Endothelial cell (in vitro differentiated cells): Measurements from ENCODE around the gene PAF1. TPM values are rescaled to one million over a fixed set of nuclear protein-coding genes. Genes with fewer than 3 reads are reported as not detected.
"Not testable (repeated sequence)": the region's sequence is repeated elsewhere in the genome, so short reads cannot be mapped to it uniquely, and the experiment has no call there.

Source experiments
- DNase-seq: peaks from one replicate; pipeline ENCODE4 v3.0.0; 2021; ENCODE audit warnings: low spot score
- H3K27ac Mint-ChIP-seq: one replicate; pipeline ENCODE4 v1.8.0; 2021; ENCODE audit warnings: mixed read lengths, inconsistent platforms; ENCODE audit not compliant: unreplicated experiment
- H3K27me3 Mint-ChIP-seq: one replicate; pipeline ENCODE4 v1.8.0; 2021; ENCODE audit warnings: mild to moderate bottlenecking, moderate library complexity, mixed read lengths, inconsistent platforms; ENCODE audit not compliant: unreplicated experiment
- H3K36me3 Mint-ChIP-seq: one replicate; pipeline ENCODE4 v1.8.0; 2021; ENCODE audit warnings: mild to moderate bottlenecking, low read depth, mixed read lengths, inconsistent platforms; ENCODE audit not compliant: unreplicated experiment
- H3K4me1 Mint-ChIP-seq: one replicate; pipeline ENCODE4 v1.8.0; 2021; ENCODE audit warnings: mild to moderate bottlenecking, mixed read lengths, inconsistent platforms; ENCODE audit not compliant: unreplicated experiment
- H3K4me3 Mint-ChIP-seq: one replicate; pipeline ENCODE4 v1.8.0; 2021; ENCODE audit warnings: mild to moderate bottlenecking, mixed read lengths, inconsistent platforms; ENCODE audit not compliant: unreplicated experiment
- H3K9me3 Mint-ChIP-seq: one replicate; pipeline ENCODE4 v1.8.0; 2021; ENCODE audit warnings: mixed read lengths, inconsistent platforms; ENCODE audit not compliant: unreplicated experiment
- CTCF ChIP-seq: fragments of 200-600 bp; sonication (generic); IDR thresholded peaks from one replicate; pipeline ENCODE4 v1.5.0; 2021; ENCODE audit warnings: antibody characterized with exemption; ENCODE audit not compliant: unreplicated experiment
- microRNA-seq: library from miRNA; unstranded; fragments of <30 nt; microRNA quantifications from one replicate; pipeline ENCODE4, GENCODE V29; 2020; ENCODE audit not compliant: unreplicated experiment
- total RNA-seq: library from RNA; stranded (reverse); fragmentation: NEBNext Ultra II Directional; extraction: Animal tissue kit (Norgen Biotek cat#: 25700); gene quantifications from one replicate; pipeline ENCODE4 v1.2.1, GENCODE V29; 2021; ENCODE audit not compliant: unreplicated experiment

PAF1 gene
- total RNA-seq, 1 donor from 2014 or later: 31.7 TPM

DNA sequence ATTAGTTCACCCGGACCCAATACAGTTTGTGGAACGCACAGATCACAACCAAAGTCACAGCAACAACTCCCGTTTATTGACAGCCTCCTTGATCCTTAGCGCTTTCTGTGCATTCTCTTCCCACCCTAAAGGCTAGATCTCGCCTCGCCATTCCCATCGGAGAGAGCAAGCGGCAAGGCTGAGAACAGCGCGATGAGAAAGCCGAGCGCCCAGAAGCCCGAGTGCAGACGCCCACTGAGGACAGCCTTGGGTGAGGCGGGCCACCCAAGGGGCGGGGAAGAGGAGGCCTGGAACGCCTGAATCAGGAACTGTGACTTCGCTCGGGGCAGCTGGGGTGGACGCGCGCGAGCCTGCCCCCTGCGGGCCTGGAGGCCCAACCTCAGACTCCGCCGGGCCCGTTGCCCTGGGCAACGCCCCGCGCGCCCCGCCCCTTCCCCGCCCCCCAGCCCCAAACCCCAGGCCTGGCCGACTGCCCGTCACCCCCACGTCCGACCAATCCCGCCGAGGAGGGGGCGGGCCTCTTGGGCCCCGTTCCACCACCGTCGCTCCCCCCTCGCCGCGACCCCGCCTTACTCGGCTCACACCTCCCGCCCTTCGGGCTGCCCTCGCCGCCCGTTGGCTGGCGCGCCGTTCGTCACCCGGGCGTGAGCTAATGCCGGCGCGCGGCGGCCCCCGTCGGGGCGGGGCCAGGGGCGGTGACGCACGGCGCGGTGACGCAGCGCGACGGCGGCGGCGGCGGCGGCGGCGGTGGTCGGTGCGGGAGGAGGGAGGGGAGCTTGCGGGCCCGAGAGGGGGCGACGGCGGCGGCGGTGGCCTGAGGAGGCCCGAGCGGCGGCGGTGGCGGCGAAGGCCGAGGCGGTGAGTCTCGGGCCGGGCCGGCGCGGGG, 48.9 kb downstream of the PAF1 start, which contains the start of gene SAMD4B:
SAMD4B (plus strand) TSS at position 703 of the 886 bp plus-strand sequence. CDS start 14,473 bp downstream, outside the sequence.
- Mint-ChIP-seq H3K4me3 (peak within 1 kb of the TSS; percentile 98), H3K27me3 (peaks cover 20% of the 10 kb centered on the region), H3K9me3 (no peaks in the 10 kb centered on the region), H3K4me1 (peaks cover 41% of the 10 kb centered on the region), H3K27ac (peak within 1 kb of the TSS; percentile 94), H3K36me3 (peaks cover 14% of the 10 kb centered on the region)
- peak; percentile 99 for DNase-seq
- peak; percentile 65 for TF ChIP-seq CTCF

DNA sequence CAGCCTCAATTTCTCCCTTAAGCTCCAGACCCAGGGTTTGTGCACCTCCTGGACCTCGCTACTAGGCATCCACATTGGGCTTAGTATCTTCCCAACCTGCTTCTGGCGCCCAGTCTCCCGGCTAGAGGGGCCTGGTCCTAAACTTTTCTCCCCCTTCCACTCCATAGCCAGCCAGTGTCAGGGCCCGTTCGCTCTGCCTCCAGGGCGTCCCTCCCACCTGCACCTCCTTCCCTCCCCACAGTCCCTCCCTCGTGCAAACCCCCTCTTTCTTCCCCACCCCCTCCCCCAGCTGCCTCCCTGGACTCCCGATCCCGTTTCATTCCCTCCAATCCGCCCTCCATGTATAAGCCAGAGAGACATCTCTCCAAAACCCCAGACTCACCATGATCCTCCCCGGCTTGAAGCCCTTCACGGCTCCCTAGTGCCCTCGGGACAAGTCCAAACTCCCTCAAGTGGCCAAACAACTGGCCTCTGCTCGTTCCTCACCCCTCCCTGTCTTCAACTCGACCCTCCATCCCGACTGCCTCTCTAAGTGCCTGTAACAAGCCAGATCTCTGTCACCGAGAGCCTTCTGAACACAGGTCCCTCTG, 49.7 kb downstream of the PAF1 start:
- no peaks in the 10 kb centered on the region for H3K9me3 Mint-ChIP-seq
- peak; percentile 31 for DNase-seq
- TF ChIP-seq CTCF: no peak

GRCh38 chr19:39340156-39340555, 50.8 kb downstream of the PAF1 start:
- Mint-ChIP-seq H3K4me1 (peaks cover 48% of the 10 kb centered on the region), H3K4me3 (peak overlapping the region; percentile 98), H3K27me3 (peaks cover 18% of the 10 kb centered on the region)
- not testable (repeated sequence) for H3K36me3 Mint-ChIP-seq, DNase-seq, H3K9me3 Mint-ChIP-seq, H3K27ac Mint-ChIP-seq

More for the DNA sequence above, 49.7 kb downstream of the PAF1 start:
- Mint-ChIP-seq H3K4me1 (peaks cover 42% of the 10 kb centered on the region), H3K27ac (peak overlapping the region; percentile 94), H3K27me3 (peaks cover 20% of the 10 kb centered on the region), H3K4me3 (peak overlapping the region; percentile 98), H3K36me3 (peaks cover 14% of the 10 kb centered on the region)

DNA sequence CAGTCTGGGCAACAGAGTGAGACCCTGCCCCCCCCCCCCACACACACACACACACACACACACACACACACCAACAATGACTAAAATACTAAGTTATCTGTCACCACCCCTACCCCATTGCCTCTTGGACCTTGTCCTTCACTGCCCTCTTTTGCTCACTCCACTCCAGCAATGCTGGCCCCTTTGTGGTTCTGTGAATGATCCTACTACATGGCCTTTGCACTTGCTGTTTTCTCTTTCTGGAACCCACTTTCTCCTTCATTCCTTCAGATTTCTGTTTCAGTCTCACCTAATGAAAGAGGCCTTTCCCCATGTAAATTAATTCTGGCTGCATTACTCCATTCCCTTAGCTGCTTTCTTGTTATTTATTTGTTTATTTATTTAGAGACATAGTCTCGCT, 51.2 kb downstream of the PAF1 start:
- Mint-ChIP-seq H3K4me3 (no peak overlapping the region), H3K27ac (no peak overlapping the region), H3K27me3 (peaks cover 19% of the 10 kb centered on the region), H3K9me3 (no peaks in the 10 kb centered on the region), H3K4me1 (peaks cover 47% of the 10 kb centered on the region), H3K36me3 (peaks cover 9% of the 10 kb centered on the region)
- DNase-seq: no peak
- TF ChIP-seq CTCF: no peak

DNA sequence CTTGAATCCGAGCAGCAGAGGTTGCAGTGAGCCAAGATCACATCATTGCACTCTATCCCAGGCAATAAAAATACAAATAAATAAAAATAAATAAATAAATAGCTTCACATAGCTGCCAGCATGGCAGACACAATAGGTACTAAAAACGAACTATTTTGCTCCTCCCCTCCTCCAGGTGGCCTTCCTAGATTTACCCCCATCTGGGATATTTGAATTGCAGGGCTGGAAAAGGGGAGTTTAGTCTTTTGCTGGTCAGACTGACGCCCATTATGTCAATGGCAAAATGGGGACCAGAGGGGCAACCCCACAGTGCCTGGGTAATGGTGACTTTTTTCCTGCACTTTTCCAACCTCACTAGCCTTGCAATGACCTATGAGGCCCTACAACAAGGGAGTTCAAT, 54.4 kb downstream of the PAF1 start:
- no peak for DNase-seq
- H3K4me3 Mint-ChIP-seq: no peak overlapping the region
- peaks cover 27% of the 10 kb centered on the region for H3K4me1 Mint-ChIP-seq

More for the DNA sequence above, 54.4 kb downstream of the PAF1 start:
- Mint-ChIP-seq H3K36me3 (peaks cover 2% of the 10 kb centered on the region), H3K9me3 (no peaks in the 10 kb centered on the region), H3K27me3 (peaks cover 4% of the 10 kb centered on the region), H3K27ac (no peak overlapping the region)
- TF ChIP-seq CTCF: no peak

Small RNAs within 50 kb of the gene (microRNA-seq; reads per million reads assigned to microRNA genes)
- gene MIR4530: 0.35 reads per million

Other genes starting within 250 kb of the PAF1 start
- not detected for gene NCCRP1, start 194.1 kb downstream of the PAF1 start, total RNA-seq
- gene SYCN, start 186.8 kb downstream of the PAF1 start, total RNA-seq: not detected
- not detected for gene IFNL3, start 146.1 kb downstream of the PAF1 start, total RNA-seq
- not detected for gene IFNL4, start 142.2 kb downstream of the PAF1 start, total RNA-seq
- gene IFNL2, start 122.7 kb downstream of the PAF1 start, total RNA-seq: not detected
- gene IFNL1, start 94.7 kb downstream of the PAF1 start, total RNA-seq: not detected
- 0.33 TPM for gene LRFN1, start 70.2 kb downstream of the PAF1 start, total RNA-seq
- gene GMFG, start 55.1 kb downstream of the PAF1 start, total RNA-seq: 36.2 TPM
- gene SAMD4B, start 48.7 kb downstream of the PAF1 start, total RNA-seq: 127 TPM
- gene MED29, start 272 bp upstream of the PAF1 start, total RNA-seq: 32.4 TPM
- 10.2 TPM for gene ZFP36, start 15.7 kb upstream of the PAF1 start, total RNA-seq
- gene PLEKHG2, start 21.6 kb upstream of the PAF1 start, total RNA-seq: 172 TPM
- gene RPS16, start 44.8 kb upstream of the PAF1 start, total RNA-seq: 2,151 TPM
- 139 TPM for gene SUPT5H, start 54.5 kb upstream of the PAF1 start, total RNA-seq
- gene TIMM50, start 89.7 kb upstream of the PAF1 start, total RNA-seq: 86.2 TPM
- gene DLL3, start 107.8 kb upstream of the PAF1 start, total RNA-seq: 42.7 TPM
- 2.9 TPM for gene SELENOV, start 124.0 kb upstream of the PAF1 start, total RNA-seq
- 3.2 TPM for gene EID2B, start 141.7 kb upstream of the PAF1 start, total RNA-seq
- 19.6 TPM for gene EID2, start 149.1 kb upstream of the PAF1 start, total RNA-seq
- not detected for gene LGALS13, start 211.4 kb upstream of the PAF1 start, total RNA-seq